Measurements from ENCODE around the gene SHISAL2A.

- TF ChIP-seq EGR1 (IDR thresholded peaks at IDR 0.05) = no peak
- TF ChIP-seq RAD21 (IDR thresholded peaks at IDR 0.05; ENCODE audit: low read depth) = no peak
- no peak for TF ChIP-seq TAF1 (IDR thresholded peaks at IDR 0.05; ENCODE audit: low read depth)
- TF ChIP-seq YY1 (IDR thresholded peaks at IDR 0.05; ENCODE audit: low read depth) = no peak
- TF ChIP-seq EP300 (IDR thresholded peaks at IDR 0.05; ENCODE audit: borderline replicate concordance) = no peak
- no peak for TF ChIP-seq ZBTB7A (IDR thresholded peaks at IDR 0.05; ENCODE audit: low read depth)
- no peak for TF ChIP-seq CEBPB (IDR thresholded peaks at IDR 0.05)
- TF ChIP-seq, protein P1, sequence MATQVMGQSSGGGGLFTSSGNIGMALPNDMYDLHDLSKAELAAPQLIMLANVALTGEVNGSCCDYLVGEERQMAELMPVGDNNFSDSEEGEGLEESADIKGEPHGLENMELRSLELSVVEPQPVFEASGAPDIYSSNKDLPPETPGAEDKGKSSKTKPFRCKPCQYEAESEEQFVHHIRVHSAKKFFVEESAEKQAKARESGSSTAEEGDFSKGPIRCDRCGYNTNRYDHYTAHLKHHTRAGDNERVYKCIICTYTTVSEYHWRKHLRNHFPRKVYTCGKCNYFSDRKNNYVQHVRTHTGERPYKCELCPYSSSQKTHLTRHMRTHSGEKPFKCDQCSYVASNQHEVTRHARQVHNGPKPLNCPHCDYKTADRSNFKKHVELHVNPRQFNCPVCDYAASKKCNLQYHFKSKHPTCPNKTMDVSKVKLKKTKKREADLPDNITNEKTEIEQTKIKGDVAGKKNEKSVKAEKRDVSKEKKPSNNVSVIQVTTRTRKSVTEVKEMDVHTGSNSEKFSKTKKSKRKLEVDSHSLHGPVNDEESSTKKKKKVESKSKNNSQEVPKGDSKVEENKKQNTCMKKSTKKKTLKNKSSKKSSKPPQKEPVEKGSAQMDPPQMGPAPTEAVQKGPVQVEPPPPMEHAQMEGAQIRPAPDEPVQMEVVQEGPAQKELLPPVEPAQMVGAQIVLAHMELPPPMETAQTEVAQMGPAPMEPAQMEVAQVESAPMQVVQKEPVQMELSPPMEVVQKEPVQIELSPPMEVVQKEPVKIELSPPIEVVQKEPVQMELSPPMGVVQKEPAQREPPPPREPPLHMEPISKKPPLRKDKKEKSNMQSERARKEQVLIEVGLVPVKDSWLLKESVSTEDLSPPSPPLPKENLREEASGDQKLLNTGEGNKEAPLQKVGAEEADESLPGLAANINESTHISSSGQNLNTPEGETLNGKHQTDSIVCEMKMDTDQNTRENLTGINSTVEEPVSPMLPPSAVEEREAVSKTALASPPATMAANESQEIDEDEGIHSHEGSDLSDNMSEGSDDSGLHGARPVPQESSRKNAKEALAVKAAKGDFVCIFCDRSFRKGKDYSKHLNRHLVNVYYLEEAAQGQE (IDR thresholded peaks at IDR 0.05; ENCODE audit: low read depth) = no peak
- no peak for TF ChIP-seq MAX (IDR thresholded peaks at IDR 0.05)
- TF ChIP-seq FOXM1 (IDR thresholded peaks at IDR 0.05; ENCODE audit: borderline replicate concordance, low read depth) = no peak
- no peak for TF ChIP-seq CREB1 (IDR thresholded peaks at IDR 0.05; ENCODE audit: low read depth)
- TF ChIP-seq TEAD4 (IDR thresholded peaks at IDR 0.05) = no peak
- no peak for TF ChIP-seq NFIC (IDR thresholded peaks at IDR 0.05)
- no peak for TF ChIP-seq TCF12 (IDR thresholded peaks at IDR 0.05; ENCODE audit: low read depth)
Measured at GRCh38 chr1:52585474-52585873, 47.5 kb upstream of the SHISAL2A start.
